ENCODE data around the gene RIN3.

Gene RIN3

DNA sequence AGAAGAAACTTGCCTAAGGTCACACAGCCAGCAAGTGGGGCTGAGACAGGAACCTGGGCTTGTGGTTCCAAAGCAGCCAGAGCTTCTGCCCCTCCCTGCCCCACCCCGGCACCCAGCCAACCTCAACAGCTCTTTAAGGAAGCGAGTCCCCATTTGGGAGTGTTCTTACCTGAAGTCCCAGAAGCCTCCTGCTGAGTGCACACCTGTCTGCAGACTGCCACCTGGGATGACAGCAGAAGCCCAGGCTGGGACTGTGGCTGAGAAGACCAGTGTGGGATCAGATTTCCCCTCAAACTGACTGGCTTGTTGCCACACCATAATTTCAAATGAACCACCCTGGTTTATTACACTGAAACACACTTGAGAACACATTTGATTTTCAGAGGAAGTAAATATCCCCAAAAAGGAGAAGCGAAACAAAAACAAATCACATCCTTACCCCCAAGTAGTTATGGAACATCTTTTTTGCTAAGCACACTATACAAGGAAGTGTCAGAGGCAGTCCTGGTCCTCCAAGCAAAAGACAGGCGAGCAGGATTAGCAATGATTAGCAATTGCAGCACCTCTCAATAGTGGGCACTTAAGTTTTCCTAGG, 6.3 kb upstream of the RIN3 start:
- H3K27me3 Mint-ChIP-seq (ENCODE audit: low read depth) = peaks cover 54% of the 10 kb centered on the region
- no peaks in the 10 kb centered on the region for H3K36me3 Mint-ChIP-seq (ENCODE audit: low read depth)

GRCh38 chr14:92510972-92511371, 2.6 kb upstream of the RIN3 start:
- Mint-ChIP-seq H3K4me1 (ENCODE audit: low read depth) (peaks cover 3% of the 10 kb centered on the region), H3K9me3 (no peaks in the 10 kb centered on the region), H3K27ac (no peak overlapping the region), H3K4me3 (no peak overlapping the region), H3K27me3 (ENCODE audit: low read depth) (peaks cover 55% of the 10 kb centered on the region), H3K36me3 (ENCODE audit: low read depth) (no peaks in the 10 kb centered on the region)
- no peak for DNase-seq (ENCODE audit: low spot score)

More for the DNA sequence above, 6.3 kb upstream of the RIN3 start:
- Mint-ChIP-seq H3K4me1 (ENCODE audit: low read depth) (peaks cover 3% of the 10 kb centered on the region), H3K27ac (no peak overlapping the region), H3K4me3 (no peak overlapping the region), H3K9me3 (no peaks in the 10 kb centered on the region)
- DNase-seq (ENCODE audit: low spot score) = no peak

DNA sequence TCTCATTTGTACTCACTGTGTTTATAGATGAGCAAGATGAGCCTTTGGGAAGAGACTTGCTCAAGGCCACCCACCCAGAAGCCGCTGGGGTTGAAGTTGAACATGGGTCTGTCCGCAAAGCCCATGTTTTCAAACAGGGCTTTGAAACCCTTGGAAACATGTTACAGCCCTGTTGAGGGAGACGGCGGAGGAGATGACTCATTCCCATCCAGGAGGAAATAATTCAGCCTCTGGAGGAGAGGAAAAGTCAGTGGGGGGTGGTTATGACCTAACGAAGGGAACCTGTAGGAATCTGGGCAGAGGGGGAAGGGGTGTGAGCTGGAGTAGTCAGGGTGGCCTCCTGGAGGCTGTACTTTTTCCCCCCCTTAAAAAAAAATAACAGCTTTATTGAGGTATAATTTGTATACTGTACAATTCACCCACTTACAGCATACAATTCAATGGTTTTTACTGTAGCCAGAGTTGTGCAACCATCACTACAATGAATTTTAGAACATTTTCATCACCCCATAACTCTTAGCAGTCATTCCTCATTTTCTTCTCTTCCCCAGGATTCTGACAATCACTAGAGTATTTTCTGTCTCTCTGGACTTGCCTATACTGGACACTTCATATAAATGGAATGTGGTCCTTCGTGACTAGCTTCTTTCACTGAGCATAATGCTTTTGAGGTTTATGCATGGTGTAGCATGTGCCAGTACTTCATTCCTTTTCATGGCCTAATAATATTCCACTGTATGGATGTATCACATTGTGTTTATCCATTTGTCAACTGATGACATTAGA, 1.9 kb upstream of the RIN3 start:
- H3K27me3 Mint-ChIP-seq (ENCODE audit: low read depth) = peaks cover 58% of the 10 kb centered on the region
- no peaks in the 10 kb centered on the region for H3K9me3 Mint-ChIP-seq
- H3K27ac Mint-ChIP-seq = no peak overlapping the region
- no peaks in the 10 kb centered on the region for H3K36me3 Mint-ChIP-seq (ENCODE audit: low read depth)
- H3K4me3 Mint-ChIP-seq = no peak overlapping the region
- H3K4me1 Mint-ChIP-seq (ENCODE audit: low read depth) = peaks cover 3% of the 10 kb centered on the region
- no peak for DNase-seq (ENCODE audit: low spot score)

GRCh38 chr14:92512807-92513203, 776 bp upstream of the RIN3 start:
- Mint-ChIP-seq H3K36me3 (ENCODE audit: low read depth) (no peaks in the 10 kb centered on the region), H3K27me3 (ENCODE audit: low read depth) (peaks cover 59% of the 10 kb centered on the region)

GRCh38 chr14:92513966-92514843, 624 bp downstream of the RIN3 start:
- Mint-ChIP-seq H3K27ac (no peak overlapping the region), H3K4me3 (peak overlapping the region; percentile 51), H3K9me3 (no peaks in the 10 kb centered on the region), H3K36me3 (ENCODE audit: low read depth) (no peaks in the 10 kb centered on the region), H3K4me1 (ENCODE audit: low read depth) (peaks cover 6% of the 10 kb centered on the region), H3K27me3 (ENCODE audit: low read depth) (peaks cover 57% of the 10 kb centered on the region)
- DNase-seq (ENCODE audit: low spot score) = no peak

More at GRCh38 chr14:92512807-92513203, 776 bp upstream of the RIN3 start:
- no peaks in the 10 kb centered on the region for H3K9me3 Mint-ChIP-seq
- DNase-seq (ENCODE audit: low spot score) = no peak
- H3K4me3 Mint-ChIP-seq = no peak overlapping the region
- H3K4me1 Mint-ChIP-seq (ENCODE audit: low read depth) = peaks cover 2% of the 10 kb centered on the region
- H3K27ac Mint-ChIP-seq = no peak overlapping the region

DNA sequence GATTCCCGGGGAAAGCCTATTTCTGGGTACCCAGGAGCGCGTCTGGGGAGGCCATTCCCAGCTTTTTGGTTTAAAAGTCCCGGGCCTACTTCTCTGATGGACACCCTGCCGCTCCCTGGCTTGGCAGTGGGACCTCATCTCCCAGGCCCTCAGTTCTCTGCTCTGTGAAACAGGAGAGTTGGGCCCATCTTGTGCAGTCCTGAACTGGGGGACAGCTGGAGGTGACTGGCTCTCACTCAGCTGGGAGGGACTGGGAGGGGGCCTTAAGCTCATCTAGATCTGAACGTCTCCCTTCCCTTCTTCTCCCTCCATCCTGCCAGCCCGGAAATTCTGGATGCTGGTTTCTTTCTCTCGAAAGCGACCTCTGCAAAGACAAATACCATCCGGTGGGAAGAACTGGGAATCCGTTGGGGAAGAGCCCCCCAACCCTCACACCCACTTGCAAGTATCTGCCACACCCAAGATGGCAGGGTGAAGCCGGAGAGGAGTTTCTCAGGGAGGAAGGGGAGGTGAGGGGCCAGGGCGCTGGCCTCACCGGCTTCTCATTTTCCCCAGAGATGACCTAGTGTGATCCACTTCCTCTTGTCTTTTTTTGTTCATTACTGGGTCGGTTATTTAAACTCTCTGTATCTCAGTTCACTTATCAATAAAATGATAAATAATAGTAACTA, 1.4 kb downstream of the RIN3 start:
- Mint-ChIP-seq H3K36me3 (ENCODE audit: low read depth) (no peaks in the 10 kb centered on the region), H3K4me3 (peak overlapping the region; percentile 2), H3K4me1 (ENCODE audit: low read depth) (peaks cover 7% of the 10 kb centered on the region), H3K27ac (no peak overlapping the region), H3K9me3 (no peaks in the 10 kb centered on the region), H3K27me3 (ENCODE audit: low read depth) (peaks cover 52% of the 10 kb centered on the region)
- DNase-seq (ENCODE audit: low spot score) = no peak

- Mint-ChIP-seq H3K4me1 (ENCODE audit: low read depth) (peaks cover 7% of the 10 kb centered on the region), H3K4me3 (peak overlapping the region; percentile 2), H3K27ac (peak overlapping the region; percentile 1)
Observed at GRCh38 chr14:92515546-92516343, 2.2 kb downstream of the RIN3 start.

GRCh38 chr14:92516344-92516965, 2.9 kb downstream of the RIN3 start:
- no peaks in the 10 kb centered on the region for H3K9me3 Mint-ChIP-seq
- no peak for DNase-seq (ENCODE audit: low spot score)
- no peak overlapping the region for H3K27ac Mint-ChIP-seq
- H3K4me3 Mint-ChIP-seq = no peak overlapping the region
- peaks cover 4% of the 10 kb centered on the region for H3K36me3 Mint-ChIP-seq (ENCODE audit: low read depth)
- H3K4me1 Mint-ChIP-seq (ENCODE audit: low read depth) = peaks cover 7% of the 10 kb centered on the region
- H3K27me3 Mint-ChIP-seq (ENCODE audit: low read depth) = peaks cover 50% of the 10 kb centered on the region

More at GRCh38 chr14:92515546-92516343, 2.2 kb downstream of the RIN3 start:
- peaks cover 49% of the 10 kb centered on the region for H3K27me3 Mint-ChIP-seq (ENCODE audit: low read depth)
- no peak for DNase-seq (ENCODE audit: low spot score)
- no peaks in the 10 kb centered on the region for H3K36me3 Mint-ChIP-seq (ENCODE audit: low read depth)
- H3K9me3 Mint-ChIP-seq = no peaks in the 10 kb centered on the region

GRCh38 chr14:92516966-92517506, 3.5 kb downstream of the RIN3 start:
- Mint-ChIP-seq H3K27me3 (ENCODE audit: low read depth) (peaks cover 50% of the 10 kb centered on the region), H3K4me3 (no peak overlapping the region), H3K27ac (no peak overlapping the region), H3K9me3 (no peaks in the 10 kb centered on the region), H3K36me3 (ENCODE audit: low read depth) (peaks cover 4% of the 10 kb centered on the region), H3K4me1 (ENCODE audit: low read depth) (peaks cover 7% of the 10 kb centered on the region)
- no peak for DNase-seq (ENCODE audit: low spot score)

DNA sequence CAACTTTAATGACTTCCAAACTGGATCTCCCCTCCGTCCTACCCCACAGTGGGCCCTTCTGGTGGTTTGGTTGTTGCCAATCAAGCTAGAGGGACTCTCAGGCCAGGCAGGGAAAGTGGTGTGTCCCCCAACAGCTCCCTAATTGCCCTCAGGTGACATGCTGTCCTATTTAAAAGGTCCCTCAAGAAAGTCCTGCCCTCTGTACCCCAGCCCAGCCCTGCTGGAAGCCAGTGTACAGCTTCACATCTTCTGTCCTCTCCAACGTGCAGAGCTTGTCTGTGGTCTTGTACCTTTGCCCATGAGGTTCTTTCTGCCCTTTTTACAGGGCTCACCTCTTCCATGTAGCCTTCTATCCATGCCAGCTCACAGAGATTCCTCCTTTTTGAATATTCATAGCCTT, 4.2 kb downstream of the RIN3 start:
- H3K4me1 Mint-ChIP-seq (ENCODE audit: low read depth) = peaks cover 7% of the 10 kb centered on the region
- H3K27me3 Mint-ChIP-seq (ENCODE audit: low read depth) = peaks cover 48% of the 10 kb centered on the region
- no peak overlapping the region for H3K27ac Mint-ChIP-seq
- H3K36me3 Mint-ChIP-seq (ENCODE audit: low read depth) = peaks cover 4% of the 10 kb centered on the region
- H3K4me3 Mint-ChIP-seq = no peak overlapping the region
- H3K9me3 Mint-ChIP-seq = no peaks in the 10 kb centered on the region
- DNase-seq (ENCODE audit: low spot score) = no peak

DNA sequence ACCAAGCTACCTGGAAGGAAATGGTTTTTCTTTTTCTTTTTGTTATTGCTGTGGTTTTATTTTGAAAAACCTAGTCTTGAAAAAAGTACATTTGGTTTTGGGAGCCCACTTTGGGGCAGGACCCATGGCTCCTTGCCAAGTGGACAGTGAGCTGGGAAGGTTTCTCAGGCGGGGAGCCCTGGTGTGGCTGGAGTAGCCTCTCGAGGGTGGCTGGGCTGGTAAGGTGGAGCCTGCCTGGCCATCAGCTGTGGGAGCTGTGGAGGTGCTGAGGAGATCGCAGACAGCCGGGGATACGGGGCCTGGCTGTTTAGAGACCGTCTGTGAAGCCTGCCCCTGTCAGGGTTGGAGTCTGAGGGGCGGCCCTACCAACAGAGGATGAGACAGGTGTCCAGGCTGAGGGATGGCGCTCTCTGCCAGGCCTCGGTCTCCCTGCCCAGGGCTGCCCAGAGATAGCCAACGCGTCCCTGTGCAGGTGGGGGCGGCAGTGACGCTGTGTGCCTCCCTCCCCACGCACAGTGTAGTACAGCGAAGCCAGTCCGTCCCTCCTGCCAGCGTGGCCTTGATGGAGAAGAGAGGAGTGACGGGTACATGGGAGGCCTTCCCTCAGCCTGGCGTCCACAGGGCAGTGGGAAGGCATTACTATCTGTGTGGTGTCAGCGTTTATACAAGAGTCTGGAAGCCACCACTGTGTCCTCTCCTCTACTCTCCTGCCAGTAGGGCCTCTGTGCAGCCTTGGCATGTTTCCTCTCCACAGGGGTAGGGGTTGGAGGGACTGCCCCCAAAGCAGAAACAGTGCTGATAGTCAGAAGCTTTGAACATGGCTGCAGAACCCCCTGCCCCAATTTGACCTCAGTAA, 5.9 kb downstream of the RIN3 start:
- Mint-ChIP-seq H3K27me3 (ENCODE audit: low read depth) (peaks cover 45% of the 10 kb centered on the region), H3K9me3 (no peaks in the 10 kb centered on the region), H3K36me3 (ENCODE audit: low read depth) (peaks cover 4% of the 10 kb centered on the region), H3K27ac (no peak overlapping the region), H3K4me1 (ENCODE audit: low read depth) (peaks cover 7% of the 10 kb centered on the region), H3K4me3 (no peak overlapping the region)
- no peak for DNase-seq (ENCODE audit: low spot score)

Data from T-helper 2 cell treated with Interferon-gamma antibody and Interleukin-4, amounts not matched to agents 5 μg/mL and 100 μg/mL, for 36 hours (primary cell).